ENCODE data around the gene SELE. TPM values are rescaled to one million over a fixed set of nuclear protein-coding genes. Genes with fewer than 3 reads are reported as not detected.

SELE gene
- polyA plus RNA-seq, 2 donors = 0.25 to 0.57 TPM

DNA sequence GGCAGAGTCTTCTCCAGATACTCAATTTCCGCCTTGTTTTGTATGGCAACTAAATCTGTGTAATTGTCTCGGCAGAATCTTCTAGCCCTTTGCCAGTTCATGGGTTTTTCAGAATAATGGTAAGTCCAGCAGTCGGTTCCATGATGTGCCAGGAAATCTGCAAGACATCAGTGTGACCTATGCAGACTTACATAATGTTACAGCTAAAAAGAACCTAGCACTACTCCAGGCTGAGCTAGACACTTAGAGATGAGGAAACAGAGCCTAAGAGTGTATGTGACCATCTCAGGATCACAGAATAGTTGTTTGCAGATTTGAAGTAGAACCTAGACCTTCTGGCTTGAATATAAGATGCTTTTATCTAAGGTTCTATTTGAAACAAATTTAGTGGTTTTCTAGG lies 25.2 kb downstream of the SELE start:
- WGBS, 2 donors = 78% methylated on average over 3 of the region's 3 CpGs
- Histone ChIP-seq H3K27ac (ENCODE audit: low read depth in 2 of 2, low read length in 1 of 2) (no peak overlapping the region), H3K27me3 (ENCODE audit: control insufficient read depth in 1 of 2, insufficient read depth in 2 of 2, low read length in 2 of 2) (peaks cover 0 to 3% of the 10 kb centered on the region in 2 donors), H3K9me3 (ENCODE audit: control insufficient read depth in 2 of 2, insufficient read depth in 1 of 2, low read depth in 1 of 2, low read length in 1 of 2) (no peaks in the 10 kb centered on the region), H3K36me3 (ENCODE audit: control insufficient read depth in 2 of 2, insufficient read depth in 2 of 2, low read length in 1 of 2) (no peaks in the 10 kb centered on the region), H3K4me3 (ENCODE audit: low read depth in 1 of 2, low read length in 2 of 2) (no peak overlapping the region), H3K4me1 (ENCODE audit: control insufficient read depth in 2 of 2, insufficient read depth in 2 of 2, low read length in 1 of 2) (no peaks in the 10 kb centered on the region)

DNA sequence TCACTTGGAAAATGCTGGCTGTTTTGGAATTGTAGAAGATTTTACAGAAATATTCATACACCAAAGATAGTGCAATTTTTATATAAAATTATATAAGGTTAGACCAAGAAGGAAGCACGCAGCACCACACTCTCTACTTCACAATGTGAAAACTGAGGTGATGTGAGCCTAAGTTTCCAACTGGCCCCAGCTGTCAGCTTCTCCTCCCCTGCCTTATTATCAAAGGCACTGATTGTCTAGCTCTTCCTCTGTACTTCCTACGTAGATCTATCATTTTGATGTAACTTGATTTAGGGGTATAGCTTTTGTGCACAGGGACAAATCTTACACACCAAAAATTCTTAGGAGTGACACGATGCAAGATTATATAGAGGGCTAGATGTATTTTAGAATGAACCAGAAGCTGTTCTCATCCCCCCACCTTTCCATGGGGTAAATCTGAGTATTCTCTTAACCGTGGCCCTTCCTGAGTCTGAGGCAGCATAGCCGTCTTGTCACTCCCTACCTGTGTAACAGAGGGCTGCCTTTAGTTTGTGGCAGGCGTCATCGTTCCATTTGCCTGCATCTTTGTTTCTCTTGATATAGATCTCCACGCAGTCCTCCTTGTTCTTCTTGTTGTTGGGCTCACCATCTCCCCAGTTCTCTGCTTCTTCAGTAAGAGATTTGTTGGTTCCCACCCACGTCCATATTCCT lies 25.8 kb downstream of the SELE start:
- no peak overlapping the region for H3K27ac ChIP-seq (ENCODE audit: low read depth in 2 of 2, low read length in 1 of 2)
- no peaks in the 10 kb centered on the region for H3K36me3 ChIP-seq (ENCODE audit: control insufficient read depth in 2 of 2, insufficient read depth in 2 of 2, low read length in 1 of 2)
- WGBS, 2 donors = 73 to 74% methylated on average over 9 of the region's 9 CpGs
- H3K27me3 ChIP-seq (ENCODE audit: control insufficient read depth in 1 of 2, insufficient read depth in 2 of 2, low read length in 2 of 2) = peaks cover 0 to 3% of the 10 kb centered on the region in 2 donors
- no peak overlapping the region for H3K4me3 ChIP-seq (ENCODE audit: low read depth in 1 of 2, low read length in 2 of 2)
- no peaks in the 10 kb centered on the region for H3K9me3 ChIP-seq (ENCODE audit: control insufficient read depth in 2 of 2, insufficient read depth in 1 of 2, low read depth in 1 of 2, low read length in 1 of 2)
- H3K4me1 ChIP-seq (ENCODE audit: control insufficient read depth in 2 of 2, insufficient read depth in 2 of 2, low read length in 1 of 2) = no peaks in the 10 kb centered on the region

DNA sequence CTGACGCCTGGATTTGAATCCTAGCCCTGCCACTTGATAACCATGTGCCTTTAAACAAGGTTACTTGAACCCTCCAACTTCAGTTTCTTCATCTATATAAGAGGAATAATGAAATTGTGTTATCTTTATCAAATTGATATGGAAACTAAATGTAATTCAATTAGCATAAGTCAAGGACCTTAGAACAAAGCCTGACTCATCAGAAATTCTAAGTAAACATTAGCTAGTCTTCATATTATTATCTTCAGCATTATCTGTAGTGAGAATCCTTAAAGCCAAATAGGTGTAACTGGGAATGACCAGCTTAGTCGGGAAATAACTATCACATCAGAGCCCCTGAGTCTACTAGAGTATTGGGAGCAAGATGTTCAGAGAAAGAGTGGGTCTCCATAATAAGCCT lies 29.1 kb downstream of the SELE start:
- 68 to 82% methylated on average over 2 of the region's 2 CpGs for WGBS, 2 donors
- H3K4me1 ChIP-seq (ENCODE audit: control insufficient read depth in 2 of 2, insufficient read depth in 2 of 2, low read length in 1 of 2) = no peaks in the 10 kb centered on the region
- no peaks in the 10 kb centered on the region for H3K9me3 ChIP-seq (ENCODE audit: control insufficient read depth in 2 of 2, insufficient read depth in 1 of 2, low read depth in 1 of 2, low read length in 1 of 2)

DNA sequence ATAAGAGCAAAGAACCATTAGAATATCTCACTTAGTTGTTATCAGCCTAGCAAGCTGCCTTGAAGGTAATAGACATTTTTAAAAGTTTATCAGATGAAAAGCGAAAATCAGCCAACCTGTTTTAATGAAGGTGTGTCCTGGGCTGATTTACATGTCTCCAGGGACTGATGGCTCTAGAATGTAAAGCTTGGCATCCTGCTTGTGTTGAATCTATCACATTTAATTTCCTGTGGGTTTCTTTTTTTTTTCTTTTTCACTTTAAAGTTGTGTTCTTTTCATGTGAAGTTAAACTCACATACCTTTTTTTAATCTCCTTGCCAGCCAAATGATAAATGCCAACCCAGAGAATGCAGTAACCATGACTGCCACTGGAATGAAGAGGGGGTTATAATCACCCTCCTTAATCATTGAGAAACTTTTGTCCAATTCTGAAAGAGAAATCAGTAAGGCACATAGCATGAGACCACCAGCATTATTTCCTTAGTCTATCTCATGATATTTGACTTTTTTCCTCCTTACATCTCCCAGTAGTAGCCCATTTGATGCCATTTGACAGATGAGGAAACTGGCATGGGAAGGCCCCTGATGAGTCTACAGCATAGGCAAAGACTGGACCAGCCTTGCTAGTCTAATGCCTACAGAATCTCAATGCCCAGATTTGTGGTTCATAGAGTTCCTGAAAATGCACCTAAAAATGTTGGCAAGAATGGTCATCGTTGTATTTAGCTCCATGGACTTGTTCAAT lies 32.4 kb downstream of the SELE start:
- no peaks in the 10 kb centered on the region for H3K4me1 ChIP-seq (ENCODE audit: control insufficient read depth in 2 of 2, insufficient read depth in 2 of 2, low read length in 1 of 2)
- WGBS, 2 donors = 74 to 84% methylated on average over 2 of the region's 2 CpGs
- no peaks in the 10 kb centered on the region for H3K36me3 ChIP-seq (ENCODE audit: control insufficient read depth in 2 of 2, insufficient read depth in 2 of 2, low read length in 1 of 2)
- H3K27me3 ChIP-seq (ENCODE audit: control insufficient read depth in 1 of 2, insufficient read depth in 2 of 2, low read length in 2 of 2) = no peaks in the 10 kb centered on the region
- H3K27ac ChIP-seq (ENCODE audit: low read depth in 2 of 2, low read length in 1 of 2) = no peak overlapping the region
- H3K9me3 ChIP-seq (ENCODE audit: control insufficient read depth in 2 of 2, insufficient read depth in 1 of 2, low read depth in 1 of 2, low read length in 1 of 2) = no peaks in the 10 kb centered on the region
- H3K4me3 ChIP-seq (ENCODE audit: low read depth in 1 of 2, low read length in 2 of 2) = no peak overlapping the region

More for the DNA sequence above, 29.1 kb downstream of the SELE start:
- no peaks in the 10 kb centered on the region for H3K36me3 ChIP-seq (ENCODE audit: control insufficient read depth in 2 of 2, insufficient read depth in 2 of 2, low read length in 1 of 2)
- H3K4me3 ChIP-seq (ENCODE audit: low read depth in 1 of 2, low read length in 2 of 2) = no peak overlapping the region
- H3K27me3 ChIP-seq (ENCODE audit: control insufficient read depth in 1 of 2, insufficient read depth in 2 of 2, low read length in 2 of 2) = peaks cover 0 to 3% of the 10 kb centered on the region in 2 donors
- H3K27ac ChIP-seq (ENCODE audit: low read depth in 2 of 2, low read length in 1 of 2) = no peak overlapping the region

DNA sequence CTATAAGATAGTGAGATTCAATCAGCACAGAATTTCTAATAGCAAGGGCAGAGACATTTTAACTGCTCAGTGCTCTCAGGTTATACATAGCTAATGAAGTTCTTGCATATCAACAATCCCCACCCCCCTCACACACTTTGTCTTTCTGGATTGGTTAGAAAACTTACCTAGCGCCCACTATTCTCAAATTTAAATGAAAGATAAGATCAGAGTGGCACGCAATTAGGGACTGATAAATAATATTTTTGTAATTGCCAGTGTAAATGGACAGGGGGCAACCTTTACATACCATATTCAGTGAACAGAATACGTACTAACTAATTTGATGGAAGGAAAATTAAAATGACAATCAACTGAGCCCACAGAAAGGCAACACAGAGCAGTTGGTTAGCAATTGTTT lies 34.2 kb downstream of the SELE start:
- H3K4me1 ChIP-seq (ENCODE audit: control insufficient read depth in 2 of 2, insufficient read depth in 2 of 2, low read length in 1 of 2) = no peaks in the 10 kb centered on the region
- WGBS, 2 donors = 62 to 78% methylated on average over 3 of the region's 3 CpGs
- no peaks in the 10 kb centered on the region for H3K9me3 ChIP-seq (ENCODE audit: control insufficient read depth in 2 of 2, insufficient read depth in 1 of 2, low read depth in 1 of 2, low read length in 1 of 2)
- H3K27ac ChIP-seq (ENCODE audit: low read depth in 2 of 2, low read length in 1 of 2) = no peak overlapping the region
- H3K4me3 ChIP-seq (ENCODE audit: low read depth in 1 of 2, low read length in 2 of 2) = no peak overlapping the region
- H3K27me3 ChIP-seq (ENCODE audit: control insufficient read depth in 1 of 2, insufficient read depth in 2 of 2, low read length in 2 of 2) = no peaks in the 10 kb centered on the region
- H3K36me3 ChIP-seq (ENCODE audit: control insufficient read depth in 2 of 2, insufficient read depth in 2 of 2, low read length in 1 of 2) = no peaks in the 10 kb centered on the region

DNA sequence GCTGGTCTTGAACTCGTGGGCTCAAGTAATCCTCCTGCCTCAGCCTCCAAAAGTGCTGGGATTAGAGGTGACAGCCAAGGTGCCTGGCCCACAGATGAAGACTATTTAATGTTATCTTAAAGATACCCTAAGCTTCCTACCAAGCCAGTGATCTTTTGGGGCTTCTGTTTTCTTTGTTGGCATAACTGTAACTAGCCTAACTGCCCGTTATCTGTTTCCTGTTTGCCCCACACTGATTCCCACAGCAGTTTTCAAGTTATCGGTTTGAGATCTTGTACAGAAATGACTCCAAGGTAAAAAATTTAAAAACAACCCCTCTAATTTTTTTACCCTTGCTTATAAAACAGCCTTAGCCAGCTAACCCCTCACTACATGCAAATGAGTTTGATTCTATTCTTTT lies 34.9 kb downstream of the SELE start:
- Histone ChIP-seq H3K4me1 (ENCODE audit: control insufficient read depth in 2 of 2, insufficient read depth in 2 of 2, low read length in 1 of 2) (no peaks in the 10 kb centered on the region), H3K4me3 (ENCODE audit: low read depth in 1 of 2, low read length in 2 of 2) (no peak overlapping the region), H3K9me3 (ENCODE audit: control insufficient read depth in 2 of 2, insufficient read depth in 1 of 2, low read depth in 1 of 2, low read length in 1 of 2) (no peaks in the 10 kb centered on the region), H3K27me3 (ENCODE audit: control insufficient read depth in 1 of 2, insufficient read depth in 2 of 2, low read length in 2 of 2) (no peaks in the 10 kb centered on the region), H3K27ac (ENCODE audit: low read depth in 2 of 2, low read length in 1 of 2) (no peak overlapping the region), H3K36me3 (ENCODE audit: control insufficient read depth in 2 of 2, insufficient read depth in 2 of 2, low read length in 1 of 2) (no peaks in the 10 kb centered on the region)
- 67 to 75% methylated on average over 3 of the region's 3 CpGs for WGBS, 2 donors

DNA sequence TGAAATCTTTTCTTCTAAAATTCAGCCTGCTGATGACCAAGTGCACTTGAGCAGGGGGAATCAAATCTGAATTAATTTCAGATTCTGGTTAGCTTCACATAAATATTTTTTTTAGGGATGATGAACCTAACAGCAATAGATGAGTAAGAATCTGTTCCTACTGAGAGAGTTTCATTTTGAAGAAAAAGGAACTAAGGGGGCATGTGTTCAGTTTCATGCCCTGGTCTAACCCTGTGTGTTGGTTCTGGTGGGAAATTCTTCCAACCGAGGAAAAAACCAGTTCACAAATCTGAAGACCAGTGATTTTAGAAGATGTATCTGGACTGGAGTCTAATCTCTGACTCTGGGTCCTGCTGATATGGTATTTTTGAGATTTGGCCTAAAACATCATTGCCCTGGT lies 36.1 kb downstream of the SELE start:
- Histone ChIP-seq H3K27ac (ENCODE audit: low read depth in 2 of 2, low read length in 1 of 2) (no peak overlapping the region), H3K27me3 (ENCODE audit: control insufficient read depth in 1 of 2, insufficient read depth in 2 of 2, low read length in 2 of 2) (no peaks in the 10 kb centered on the region), H3K4me3 (ENCODE audit: low read depth in 1 of 2, low read length in 2 of 2) (no peak overlapping the region), H3K4me1 (ENCODE audit: control insufficient read depth in 2 of 2, insufficient read depth in 2 of 2, low read length in 1 of 2) (no peaks in the 10 kb centered on the region), H3K36me3 (ENCODE audit: control insufficient read depth in 2 of 2, insufficient read depth in 2 of 2, low read length in 1 of 2) (no peaks in the 10 kb centered on the region), H3K9me3 (ENCODE audit: control insufficient read depth in 2 of 2, insufficient read depth in 1 of 2, low read depth in 1 of 2, low read length in 1 of 2) (no peaks in the 10 kb centered on the region)
- WGBS, 2 donors = 82 to 83% methylated on average over 1 of the region's 1 CpG

DNA sequence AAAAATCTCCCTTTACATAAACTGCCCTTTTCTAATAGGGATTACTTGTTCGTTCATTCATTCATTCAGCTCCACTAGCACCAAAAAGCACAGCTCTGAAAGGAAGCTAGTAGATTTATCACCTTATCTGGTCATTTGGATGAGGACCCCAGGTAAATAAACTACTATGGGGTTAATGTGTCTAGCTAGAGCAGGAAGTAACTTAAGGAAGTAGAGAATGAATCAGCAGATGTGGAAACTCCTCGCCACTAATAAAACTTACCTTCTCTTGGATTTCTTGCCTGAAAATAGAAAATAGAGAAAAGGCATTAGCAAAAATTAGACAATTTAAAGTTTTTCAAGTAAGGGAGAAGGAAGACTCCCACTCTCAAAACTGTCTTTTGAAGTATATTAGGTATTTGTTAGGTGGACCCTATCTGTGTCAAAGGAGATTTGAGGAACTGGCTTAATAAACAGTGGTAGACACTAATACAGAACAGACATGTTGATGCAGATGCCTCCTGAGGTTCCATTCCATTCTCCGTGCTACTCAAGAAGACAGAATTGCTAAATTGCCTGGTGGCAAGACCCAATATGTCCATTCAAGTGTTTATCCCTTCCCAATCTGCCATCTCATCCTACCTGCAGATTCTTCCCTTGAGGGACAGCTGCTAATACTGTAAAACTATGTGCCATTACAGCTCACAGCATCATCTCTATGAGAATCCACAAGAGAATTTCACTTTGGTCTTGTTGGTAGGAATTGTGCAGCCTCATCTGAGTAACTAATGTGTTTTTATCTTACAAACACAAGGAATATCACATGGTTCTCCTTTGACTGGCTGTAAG lies 37.4 kb downstream of the SELE start:
- Histone ChIP-seq H3K4me3 (ENCODE audit: low read depth in 1 of 2, low read length in 2 of 2) (no peak overlapping the region), H3K4me1 (ENCODE audit: control insufficient read depth in 2 of 2, insufficient read depth in 2 of 2, low read length in 1 of 2) (no peaks in the 10 kb centered on the region), H3K27me3 (ENCODE audit: control insufficient read depth in 1 of 2, insufficient read depth in 2 of 2, low read length in 2 of 2) (no peaks in the 10 kb centered on the region), H3K36me3 (ENCODE audit: control insufficient read depth in 2 of 2, insufficient read depth in 2 of 2, low read length in 1 of 2) (no peaks in the 10 kb centered on the region), H3K9me3 (ENCODE audit: control insufficient read depth in 2 of 2, insufficient read depth in 1 of 2, low read depth in 1 of 2, low read length in 1 of 2) (no peaks in the 10 kb centered on the region), H3K27ac (ENCODE audit: low read depth in 2 of 2, low read length in 1 of 2) (no peak overlapping the region)
- WGBS, 2 donors = 54 to 66% methylated on average over 3 of the region's 3 CpGs

DNA sequence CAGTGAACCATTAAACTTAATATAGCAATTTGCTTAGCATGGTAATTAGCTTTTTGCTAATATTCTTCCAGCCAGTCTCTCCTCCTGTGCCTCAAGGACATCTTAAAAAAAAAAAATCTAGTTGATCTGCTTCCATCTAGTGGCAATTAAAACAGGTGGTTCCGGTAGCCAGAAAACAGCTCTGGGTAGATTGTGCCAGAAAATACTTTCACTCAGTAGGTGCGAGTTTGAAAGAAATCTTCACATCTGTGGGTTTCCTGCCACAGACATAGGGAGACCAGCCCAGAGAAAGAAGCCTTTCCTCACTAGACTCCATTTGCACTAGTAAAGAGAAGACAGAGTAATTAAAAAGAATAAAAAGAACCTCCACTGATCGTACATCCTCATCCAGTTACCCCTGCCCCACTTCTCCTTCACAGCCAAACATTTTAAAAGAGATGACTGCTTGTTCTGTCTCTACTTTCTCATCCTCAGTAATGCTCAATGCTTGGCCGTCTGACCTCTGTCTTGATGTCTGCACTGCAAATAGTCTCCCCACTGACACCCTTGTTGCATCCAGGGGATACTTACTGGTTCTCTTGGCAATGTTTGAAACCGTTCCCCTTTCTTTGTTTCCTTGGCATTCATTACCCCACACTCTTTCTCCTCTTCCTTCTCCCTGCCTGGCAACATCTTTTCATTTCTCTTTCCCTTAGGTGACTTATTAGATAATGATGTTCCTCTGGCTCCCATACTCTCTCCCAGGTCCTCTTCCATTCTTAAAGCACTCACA lies 39.4 kb downstream of the SELE start:
- WGBS, 2 donors = 48 to 54% methylated on average over 5 of the region's 5 CpGs
- Histone ChIP-seq H3K4me1 (ENCODE audit: control insufficient read depth in 2 of 2, insufficient read depth in 2 of 2, low read length in 1 of 2) (no peaks in the 10 kb centered on the region), H3K9me3 (ENCODE audit: control insufficient read depth in 2 of 2, insufficient read depth in 1 of 2, low read depth in 1 of 2, low read length in 1 of 2) (no peaks in the 10 kb centered on the region), H3K27me3 (ENCODE audit: control insufficient read depth in 1 of 2, insufficient read depth in 2 of 2, low read length in 2 of 2) (no peaks in the 10 kb centered on the region), H3K27ac (ENCODE audit: low read depth in 2 of 2, low read length in 1 of 2) (no peak overlapping the region), H3K36me3 (ENCODE audit: control insufficient read depth in 2 of 2, insufficient read depth in 2 of 2, low read length in 1 of 2) (no peaks in the 10 kb centered on the region), H3K4me3 (ENCODE audit: low read depth in 1 of 2, low read length in 2 of 2) (no peak overlapping the region)
